ENCODE results near the gene PRSS22. TPM values are rescaled to one million over a fixed set of nuclear protein-coding genes. Genes with fewer than 3 reads are reported as not detected.

PRSS22 gene
- total RNA-seq, 6 donors from 2014 or later: 9.3 to 24.8 (median 16.6) TPM

DNA sequence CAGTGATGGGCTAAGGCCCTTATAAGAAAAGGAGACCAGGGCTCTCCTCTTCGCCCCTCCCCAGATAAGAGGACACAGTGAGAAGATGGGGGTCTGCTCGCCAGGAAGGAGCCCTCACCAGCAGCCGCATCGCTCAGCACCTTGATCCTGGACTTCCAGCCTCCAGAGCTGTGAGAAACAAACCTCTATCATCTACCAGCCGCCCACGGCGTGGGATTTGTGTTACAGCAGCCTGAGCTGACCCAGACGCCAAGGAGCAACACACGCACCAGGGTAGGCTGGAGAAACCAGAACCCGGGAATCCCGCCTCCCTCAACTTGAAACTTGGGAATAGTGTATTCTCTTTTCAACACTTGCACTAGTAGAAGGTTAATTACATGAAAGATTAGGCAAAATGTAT, 32.1 kb downstream of the PRSS22 start:
- 76 to 83% methylated on average over 10 to 11 of the region's 11 CpGs for WGBS, 2 donors
- no peak overlapping the region for H3K27ac ChIP-seq
- no peak for ATAC-seq (ENCODE audit: low FRiP score in 2 of 2)
- DNase-seq: no peak
- no peaks in the 10 kb centered on the region for H3K36me3 ChIP-seq
- TF ChIP-seq EP300 (IDR thresholded peaks at IDR 0.05) (no peak), POLR2AphosphoS5 (IDR thresholded peaks at IDR 0.05) (no peak), POLR2A (IDR thresholded peaks at IDR 0.05) (no peak)
- TF ChIP-seq, protein P1, sequence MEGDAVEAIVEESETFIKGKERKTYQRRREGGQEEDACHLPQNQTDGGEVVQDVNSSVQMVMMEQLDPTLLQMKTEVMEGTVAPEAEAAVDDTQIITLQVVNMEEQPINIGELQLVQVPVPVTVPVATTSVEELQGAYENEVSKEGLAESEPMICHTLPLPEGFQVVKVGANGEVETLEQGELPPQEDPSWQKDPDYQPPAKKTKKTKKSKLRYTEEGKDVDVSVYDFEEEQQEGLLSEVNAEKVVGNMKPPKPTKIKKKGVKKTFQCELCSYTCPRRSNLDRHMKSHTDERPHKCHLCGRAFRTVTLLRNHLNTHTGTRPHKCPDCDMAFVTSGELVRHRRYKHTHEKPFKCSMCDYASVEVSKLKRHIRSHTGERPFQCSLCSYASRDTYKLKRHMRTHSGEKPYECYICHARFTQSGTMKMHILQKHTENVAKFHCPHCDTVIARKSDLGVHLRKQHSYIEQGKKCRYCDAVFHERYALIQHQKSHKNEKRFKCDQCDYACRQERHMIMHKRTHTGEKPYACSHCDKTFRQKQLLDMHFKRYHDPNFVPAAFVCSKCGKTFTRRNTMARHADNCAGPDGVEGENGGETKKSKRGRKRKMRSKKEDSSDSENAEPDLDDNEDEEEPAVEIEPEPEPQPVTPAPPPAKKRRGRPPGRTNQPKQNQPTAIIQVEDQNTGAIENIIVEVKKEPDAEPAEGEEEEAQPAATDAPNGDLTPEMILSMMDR (IDR thresholded peaks at IDR 0.05): no peak
- H3K9me3 ChIP-seq: no peaks in the 10 kb centered on the region
- H3K27me3 ChIP-seq: no peaks in the 10 kb centered on the region
- H3K4me1 ChIP-seq: peaks cover 0 to 12% (median 4%) of the 10 kb centered on the region in 4 donors
- H3K4me3 ChIP-seq: no peak overlapping the region

DNA sequence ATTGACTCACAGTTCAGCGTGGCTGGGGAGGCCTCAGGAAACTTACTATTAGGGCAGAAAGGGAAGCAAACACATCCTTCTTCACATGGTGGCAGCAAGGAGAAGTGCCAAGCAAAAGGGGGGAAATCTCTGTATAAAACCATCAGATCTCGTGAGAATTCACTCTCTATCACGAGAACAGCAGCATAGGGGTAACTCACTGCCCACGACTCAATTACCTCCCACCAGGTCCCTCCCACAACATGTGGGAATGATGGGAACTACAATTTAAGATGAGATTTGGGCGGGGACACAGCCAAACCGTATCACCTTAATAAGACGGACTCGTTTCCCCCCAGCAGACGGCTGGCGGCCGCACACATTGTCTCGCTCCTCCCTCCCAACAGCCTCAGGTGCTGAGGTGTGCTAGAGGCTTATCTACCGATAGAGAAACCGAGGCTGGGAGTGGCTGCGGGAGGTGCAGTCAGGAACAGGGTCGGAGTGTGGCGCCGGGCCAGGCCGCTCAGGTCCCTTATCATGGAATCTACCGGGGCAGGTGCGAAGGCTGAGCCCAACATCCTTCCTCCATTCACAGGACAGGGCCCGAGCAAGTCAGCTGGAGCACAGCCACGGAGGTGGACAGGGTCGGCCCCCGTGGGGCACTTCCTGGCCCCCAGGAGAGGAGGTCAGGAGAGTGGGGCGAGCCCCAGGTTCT, 32.8 kb downstream of the PRSS22 start:
- no peak for ATAC-seq (ENCODE audit: low FRiP score in 2 of 2)
- Histone ChIP-seq H3K4me1 (peaks cover 0 to 7% (median 3%) of the 10 kb centered on the region in 4 donors), H3K36me3 (no peaks in the 10 kb centered on the region), H3K27me3 (no peaks in the 10 kb centered on the region), H3K4me3 (no peak overlapping the region), H3K9me3 (no peaks in the 10 kb centered on the region), H3K27ac (no peak overlapping the region)
- TF ChIP-seq, protein P1 (IDR thresholded peaks at IDR 0.05): no peak
- TF ChIP-seq POLR2A (IDR thresholded peaks at IDR 0.05) (no peak), POLR2AphosphoS5 (IDR thresholded peaks at IDR 0.05) (no peak), EP300 (IDR thresholded peaks at IDR 0.05) (no peak)
- 75 to 78% methylated on average over 18 to 26 of the region's 26 CpGs for WGBS, 2 donors
- DNase-seq: peak in 1 of 2 donors; percentile 83

DNA sequence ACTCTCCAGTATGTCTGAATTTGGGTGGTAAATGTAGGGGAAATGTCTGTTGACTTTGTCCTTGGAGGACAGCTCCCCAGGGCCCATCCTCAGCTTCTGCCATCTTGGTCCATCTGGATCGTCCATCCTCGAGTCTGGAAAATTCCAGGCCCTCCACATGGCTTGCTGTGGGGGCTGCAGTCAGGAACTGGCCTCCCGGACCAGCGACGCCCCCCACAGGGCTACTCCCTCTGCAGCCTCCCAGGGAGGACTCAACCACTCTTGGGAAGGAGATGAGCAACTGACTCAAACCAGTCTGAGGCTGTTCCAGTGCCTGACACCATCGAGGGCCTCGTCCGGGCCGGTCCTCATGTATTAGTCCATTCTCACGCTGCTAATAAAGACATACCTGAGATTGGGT, 33.3 kb downstream of the PRSS22 start:
- Histone ChIP-seq H3K9me3 (no peaks in the 10 kb centered on the region), H3K27ac (no peak overlapping the region), H3K27me3 (no peaks in the 10 kb centered on the region), H3K36me3 (no peaks in the 10 kb centered on the region), H3K4me1 (peaks cover 0 to 4% (median under 1%) of the 10 kb centered on the region in 4 donors), H3K4me3 (no peak overlapping the region)
- DNase-seq: no peak
- TF ChIP-seq EP300 (IDR thresholded peaks at IDR 0.05) (no peak), POLR2AphosphoS5 (IDR thresholded peaks at IDR 0.05) (no peak)
- TF ChIP-seq, protein P1 (IDR thresholded peaks at IDR 0.05): no peak
- ATAC-seq (ENCODE audit: low FRiP score in 2 of 2): no peak
- WGBS, 2 donors: 76 to 89% methylated on average over 8 to 10 of the region's 10 CpGs

DNA sequence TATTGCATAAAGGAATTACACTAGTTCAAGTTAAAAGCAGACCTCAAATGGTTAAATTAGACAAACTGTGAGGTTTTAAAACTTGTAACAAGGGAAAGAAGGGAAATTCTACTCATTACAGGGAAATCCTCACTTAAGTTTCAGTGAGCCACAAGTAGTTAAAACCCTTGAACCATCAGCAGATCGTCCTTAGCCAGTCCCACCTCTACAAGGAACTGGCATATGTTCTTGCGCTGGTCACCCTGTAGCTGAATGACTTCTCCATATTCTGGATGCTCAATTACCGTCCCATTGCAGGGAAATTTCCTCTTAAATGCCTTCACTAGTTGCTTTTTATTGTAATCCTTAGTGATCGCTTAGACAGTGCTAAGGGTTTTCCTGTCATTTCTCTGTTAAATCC, 35.5 kb downstream of the PRSS22 start:
- no peak for ATAC-seq (ENCODE audit: low FRiP score in 2 of 2)
- Histone ChIP-seq H3K9me3 (no peaks in the 10 kb centered on the region), H3K27ac (no peak overlapping the region), H3K4me1 (no peaks in the 10 kb centered on the region), H3K27me3 (peaks cover 0 to 2% (median 0%) of the 10 kb centered on the region in 4 donors), H3K4me3 (no peak overlapping the region), H3K36me3 (no peaks in the 10 kb centered on the region)
- DNase-seq: no peak
- 52 to 58% methylated on average over 4 of the region's 4 CpGs for WGBS, 2 donors
- TF ChIP-seq, protein P1 (IDR thresholded peaks at IDR 0.05): no peak
- TF ChIP-seq EP300 (IDR thresholded peaks at IDR 0.05) (no peak), POLR2AphosphoS5 (IDR thresholded peaks at IDR 0.05) (no peak)

DNA sequence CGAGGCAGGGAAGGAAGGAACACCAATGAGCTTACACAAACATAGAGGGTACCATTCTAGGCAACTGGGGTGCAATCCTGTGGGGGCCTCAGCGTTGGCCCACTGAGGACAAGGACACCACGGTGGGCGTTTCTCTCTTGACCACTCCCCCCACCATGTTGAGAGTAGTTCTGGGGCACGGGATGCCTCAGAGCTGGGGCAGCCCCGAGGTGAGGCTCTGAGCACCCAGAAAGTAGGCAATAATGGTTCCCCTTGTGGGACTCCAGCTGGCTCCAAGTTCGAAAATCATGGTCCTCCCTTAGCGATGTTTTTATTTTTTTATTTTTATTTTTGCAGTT, 35.8 kb downstream of the PRSS22 start:
- DNase-seq: no peak
- no peak for TF ChIP-seq POLR2AphosphoS5 (IDR thresholded peaks at IDR 0.05)
- TF ChIP-seq EP300 (IDR thresholded peaks at IDR 0.05): no peak
- TF ChIP-seq, protein P1 (IDR thresholded peaks at IDR 0.05): no peak
- TF ChIP-seq POLR2A (IDR thresholded peaks at IDR 0.05): no peak
- 65 to 73% methylated on average over 8 of the region's 8 CpGs for WGBS, 2 donors

More for the DNA sequence above, 35.8 kb downstream of the PRSS22 start:
- Histone ChIP-seq H3K36me3 (no peaks in the 10 kb centered on the region), H3K4me3 (no peak overlapping the region), H3K4me1 (peaks cover 0 to 4% (median 0%) of the 10 kb centered on the region in 4 donors), H3K27me3 (peaks cover 0 to 5% (median 0%) of the 10 kb centered on the region in 4 donors), H3K27ac (no peak overlapping the region), H3K9me3 (no peaks in the 10 kb centered on the region)
- ATAC-seq (ENCODE audit: low FRiP score in 2 of 2): no peak
